Stomach (tissue), 4 donors: ENCODE measurements around the gene SPANXA1.
"Not testable (repeated sequence)": the region's sequence is repeated elsewhere in the genome, so short reads cannot be mapped to it uniquely, and the experiment has no call there.

Source experiments
- POLR2A ChIP-seq, 4 donors: fragments of 450-650 bp; IDR thresholded peaks; one replicate each; pipeline ENCODE4 v1.6.1; 2016; ENCODE audit warnings: antibody characterized with exemption in 4 of 4, control low read depth in 2 of 4, mild to moderate bottlenecking in 1 of 4, moderate library complexity in 1 of 4
- POLR2AphosphoS5 ChIP-seq, 3 donors: sonication (generic); formaldehyde crosslinking; IDR thresholded peaks; one replicate each; pipeline ENCODE4 v1.6.1; 2016; ENCODE audit warnings: antibody characterized with exemption in 3 of 3
- TF ChIP-seq, protein P1 (sequence below), 7 experiments: fragments of 450-650 bp in 4 of 7; fragments of 200-600 bp in 3 of 7; sonication (generic) in 3 of 7; IDR thresholded peaks; one replicate each; pipeline ENCODE4 v1.5.1; 2016 to 2019; ENCODE audit warnings: antibody characterized with exemption in 7 of 7, control low read depth in 2 of 7, mild to moderate bottlenecking in 1 of 7

DNA sequence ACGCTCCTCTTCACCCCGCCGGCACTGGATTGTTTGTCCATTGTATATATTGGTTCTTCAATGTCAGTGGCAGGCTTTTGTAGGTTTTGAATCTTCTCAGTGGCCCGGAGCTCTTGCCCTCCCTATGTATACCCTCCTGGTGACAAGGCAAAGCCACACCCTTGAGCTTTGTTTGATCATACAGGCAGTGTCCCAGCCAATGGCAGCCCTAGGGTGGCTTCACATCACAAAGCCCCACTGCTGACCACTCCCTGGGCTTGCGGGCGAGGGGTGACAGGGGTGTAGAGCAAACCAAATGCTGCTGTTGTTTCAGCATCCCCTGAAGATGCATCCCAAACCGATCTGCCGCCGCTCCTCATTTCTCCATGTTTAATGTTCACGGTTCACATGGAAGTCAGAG is at the start of gene SPANXA1:
- TF ChIP-seq, protein P1, sequence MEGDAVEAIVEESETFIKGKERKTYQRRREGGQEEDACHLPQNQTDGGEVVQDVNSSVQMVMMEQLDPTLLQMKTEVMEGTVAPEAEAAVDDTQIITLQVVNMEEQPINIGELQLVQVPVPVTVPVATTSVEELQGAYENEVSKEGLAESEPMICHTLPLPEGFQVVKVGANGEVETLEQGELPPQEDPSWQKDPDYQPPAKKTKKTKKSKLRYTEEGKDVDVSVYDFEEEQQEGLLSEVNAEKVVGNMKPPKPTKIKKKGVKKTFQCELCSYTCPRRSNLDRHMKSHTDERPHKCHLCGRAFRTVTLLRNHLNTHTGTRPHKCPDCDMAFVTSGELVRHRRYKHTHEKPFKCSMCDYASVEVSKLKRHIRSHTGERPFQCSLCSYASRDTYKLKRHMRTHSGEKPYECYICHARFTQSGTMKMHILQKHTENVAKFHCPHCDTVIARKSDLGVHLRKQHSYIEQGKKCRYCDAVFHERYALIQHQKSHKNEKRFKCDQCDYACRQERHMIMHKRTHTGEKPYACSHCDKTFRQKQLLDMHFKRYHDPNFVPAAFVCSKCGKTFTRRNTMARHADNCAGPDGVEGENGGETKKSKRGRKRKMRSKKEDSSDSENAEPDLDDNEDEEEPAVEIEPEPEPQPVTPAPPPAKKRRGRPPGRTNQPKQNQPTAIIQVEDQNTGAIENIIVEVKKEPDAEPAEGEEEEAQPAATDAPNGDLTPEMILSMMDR (IDR thresholded peaks at IDR 0.05) = not testable (repeated sequence)
- not testable (repeated sequence) for TF ChIP-seq POLR2AphosphoS5, POLR2A (IDR thresholded peaks at IDR 0.05)
